Ammon's horn (tissue), 1 donor: ENCODE measurements around the gene CDK5RAP3.
"Not testable (repeated sequence)": the region's sequence is repeated elsewhere in the genome, so short reads cannot be mapped to it uniquely, and the experiment has no call there.

Experiments
- DNase-seq: peaks from one replicate; pipeline ENCODE4 v3.0.0-alpha.2; 2016; ENCODE audit warnings: low spot score

CDK5RAP3 gene, protein sequence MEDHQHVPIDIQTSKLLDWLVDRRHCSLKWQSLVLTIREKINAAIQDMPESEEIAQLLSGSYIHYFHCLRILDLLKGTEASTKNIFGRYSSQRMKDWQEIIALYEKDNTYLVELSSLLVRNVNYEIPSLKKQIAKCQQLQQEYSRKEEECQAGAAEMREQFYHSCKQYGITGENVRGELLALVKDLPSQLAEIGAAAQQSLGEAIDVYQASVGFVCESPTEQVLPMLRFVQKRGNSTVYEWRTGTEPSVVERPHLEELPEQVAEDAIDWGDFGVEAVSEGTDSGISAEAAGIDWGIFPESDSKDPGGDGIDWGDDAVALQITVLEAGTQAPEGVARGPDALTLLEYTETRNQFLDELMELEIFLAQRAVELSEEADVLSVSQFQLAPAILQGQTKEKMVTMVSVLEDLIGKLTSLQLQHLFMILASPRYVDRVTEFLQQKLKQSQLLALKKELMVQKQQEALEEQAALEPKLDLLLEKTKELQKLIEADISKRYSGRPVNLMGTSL

DNA sequence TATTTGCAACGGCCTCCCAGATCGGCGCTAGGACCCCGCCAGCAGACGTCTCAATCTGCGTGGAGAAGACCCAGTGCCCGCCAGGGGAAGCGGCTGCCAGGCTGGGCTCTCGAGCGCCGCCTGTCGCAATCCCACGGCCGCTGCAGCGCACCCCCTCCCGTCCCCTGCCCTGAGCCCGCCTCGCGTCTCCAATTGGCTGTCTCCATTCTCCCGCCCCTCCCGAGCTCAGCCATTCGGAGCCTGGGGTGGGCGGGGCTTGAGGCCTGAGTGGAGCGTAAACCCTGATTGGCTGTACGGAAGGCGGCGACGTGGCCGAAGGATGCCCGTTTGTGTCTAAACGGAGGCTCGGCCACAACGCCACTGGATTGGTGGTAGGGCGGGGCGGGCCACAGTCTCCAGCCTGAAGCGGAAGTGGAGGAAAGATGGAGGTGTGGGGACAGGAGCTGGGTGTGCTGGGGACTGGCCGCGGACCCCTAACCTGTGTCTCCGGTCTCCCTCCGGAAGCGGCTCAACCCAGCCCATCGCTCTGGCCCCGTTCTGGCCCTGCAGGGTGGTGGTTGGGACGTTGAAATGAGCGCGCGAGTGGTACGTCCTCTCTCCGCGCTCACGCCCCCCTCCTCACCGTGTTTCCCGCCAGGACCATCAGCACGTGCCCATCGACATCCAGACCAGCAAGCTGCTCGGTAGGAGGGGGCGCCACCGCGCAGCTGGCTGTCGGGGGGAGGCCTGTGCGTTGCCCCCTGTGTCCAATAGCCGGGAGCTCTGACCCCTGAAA lies at the start of gene CDK5RAP3:
Gene CDK5RAP3, plus strand, starts transcription at position 389 of the 775 bp plus-strand sequence. Its CDS starts 34 bp downstream, at position 423.
- DNase-seq = peak; percentile 100

DNA sequence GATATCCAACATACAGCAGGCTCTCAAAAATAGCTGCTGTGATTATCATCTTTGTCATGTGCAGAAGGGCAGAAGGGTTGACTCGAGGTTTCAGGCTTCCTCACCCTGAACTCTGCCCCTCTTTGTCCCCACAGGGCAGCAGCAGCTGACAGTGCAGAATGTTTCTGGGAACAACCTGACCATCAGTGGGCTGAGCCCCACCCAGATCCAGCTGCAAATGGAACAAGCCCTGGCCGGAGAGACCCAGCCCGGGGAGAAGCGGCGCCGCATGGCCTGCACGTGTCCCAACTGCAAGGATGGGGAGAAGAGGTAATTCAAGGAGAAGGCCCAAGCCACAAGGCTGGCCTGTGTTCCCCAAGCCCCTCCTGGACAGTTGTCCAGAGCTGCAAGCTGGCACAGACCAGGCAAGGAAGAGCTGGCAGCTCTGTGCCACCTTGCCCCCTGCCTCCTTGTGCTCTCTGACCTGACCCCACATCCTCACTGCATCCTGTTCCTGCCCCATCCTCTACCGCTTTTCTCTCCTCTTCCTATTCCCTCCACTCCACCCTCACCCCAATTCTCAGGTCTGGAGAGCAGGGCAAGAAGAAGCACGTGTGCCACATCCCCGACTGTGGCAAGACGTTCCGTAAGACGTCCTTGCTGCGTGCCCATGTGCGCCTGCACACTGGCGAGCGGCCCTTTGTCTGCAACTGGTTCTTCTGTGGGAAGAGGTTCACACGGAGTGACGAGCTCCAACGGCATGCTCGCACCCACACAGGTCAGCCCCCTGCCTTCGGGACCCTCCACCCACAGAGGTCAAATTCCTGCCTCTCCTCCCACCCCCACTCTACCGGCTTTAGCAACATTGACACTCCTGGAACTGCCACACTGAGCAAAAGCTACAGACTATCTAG lies 45.9 kb upstream of the CDK5RAP3 start:
- DNase-seq = no peak

DNA sequence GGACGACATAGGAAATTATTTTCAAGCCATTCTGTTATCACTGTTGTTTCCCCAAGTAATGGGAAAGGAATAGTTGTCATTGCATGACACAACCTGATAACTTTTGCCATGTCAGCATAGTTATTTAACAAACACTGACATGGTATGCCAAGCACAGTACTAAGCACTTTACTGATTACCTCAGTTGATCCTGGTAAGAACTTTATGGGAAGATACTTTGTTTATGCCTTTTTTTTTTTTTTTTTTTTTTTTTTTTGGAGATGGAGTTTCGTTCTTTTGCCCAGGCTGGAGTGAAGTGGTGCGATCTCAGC lies 45.3 kb upstream of the CDK5RAP3 start:
- DNase-seq = no peak

DNA sequence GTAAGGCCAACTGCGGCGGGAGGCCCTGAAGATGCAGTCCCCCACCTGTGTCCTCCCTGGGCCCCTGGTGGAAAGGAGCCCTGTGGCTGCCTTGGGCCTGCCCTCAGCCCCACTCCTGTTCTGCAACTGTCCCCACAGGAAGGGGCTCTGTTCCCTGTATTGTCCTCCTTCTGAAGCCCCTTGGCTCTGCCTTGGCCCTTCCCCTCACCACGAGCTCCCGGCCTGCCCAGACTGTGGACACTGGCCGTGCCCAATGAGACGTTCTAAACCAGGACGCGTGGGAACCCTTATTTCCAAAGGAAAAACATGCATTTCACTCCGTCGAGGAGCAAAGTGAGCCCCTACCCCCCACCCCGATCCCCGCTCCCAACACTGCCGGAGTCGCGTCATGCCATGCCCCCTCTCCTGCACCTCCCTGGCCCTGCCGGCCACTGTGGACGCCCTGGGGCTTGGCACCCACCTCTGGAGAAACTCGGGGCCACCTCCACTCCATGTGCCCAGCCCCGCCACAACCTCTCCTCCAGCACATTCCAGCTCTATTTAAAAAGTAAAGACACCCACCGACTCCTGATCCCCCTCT lies 43.0 kb upstream of the CDK5RAP3 start:
- no peak for DNase-seq

DNA sequence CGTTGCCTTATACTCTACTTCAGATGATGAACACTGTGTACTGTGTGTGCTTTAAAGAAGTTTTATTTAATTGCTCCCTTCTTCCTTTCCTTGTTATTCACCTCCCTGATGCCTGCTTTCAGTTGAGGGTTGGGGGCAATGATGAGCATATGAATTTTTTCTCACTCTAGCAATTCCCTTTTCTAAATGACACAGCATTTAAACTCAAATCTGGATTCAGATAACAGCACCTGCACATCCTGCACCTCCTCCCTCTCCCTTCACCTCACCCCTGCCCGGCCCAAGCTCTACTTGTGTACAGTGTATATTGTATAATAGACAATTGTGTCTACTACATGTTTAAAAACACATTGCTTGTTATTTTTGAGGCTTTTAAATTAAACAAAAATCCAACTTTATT lies 42.5 kb upstream of the CDK5RAP3 start:
- DNase-seq = no peak

DNA sequence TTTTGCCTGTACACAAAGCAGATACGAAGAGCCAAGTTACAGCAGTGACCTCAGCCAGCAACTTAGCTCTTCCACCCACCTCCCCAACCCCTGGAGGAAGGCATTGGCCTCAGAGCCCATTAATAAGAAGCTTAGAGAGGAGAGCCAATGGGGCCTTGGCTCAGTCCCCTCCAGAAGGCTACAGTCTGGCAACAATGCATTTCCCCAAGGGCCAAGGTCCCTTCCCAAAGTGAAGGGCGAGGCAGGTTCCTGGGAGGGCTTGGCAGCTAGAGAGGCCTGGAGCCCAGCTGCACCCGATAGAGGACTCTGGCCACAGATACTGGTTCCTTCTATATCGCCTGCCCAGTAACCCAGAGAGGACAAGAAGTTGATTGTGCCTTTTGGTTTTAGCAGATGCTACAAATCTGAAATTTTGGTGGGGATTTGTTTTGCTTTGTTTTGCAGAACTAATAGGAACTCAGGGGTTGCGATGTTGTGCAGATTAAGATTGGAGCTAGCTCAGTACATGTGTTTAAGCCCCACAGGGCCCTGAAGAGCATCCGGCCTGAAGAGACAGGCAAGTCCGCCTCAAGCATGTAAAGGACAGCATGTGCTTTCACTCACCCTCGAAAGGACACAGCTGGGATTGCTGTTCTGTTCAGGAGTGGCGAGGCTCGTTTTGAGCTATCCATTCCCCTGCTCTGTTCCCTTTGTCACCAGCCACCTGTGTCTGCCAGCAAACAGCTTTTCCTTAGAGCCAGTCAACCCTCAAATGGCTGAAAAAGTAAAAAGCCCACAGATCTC lies 41.5 kb upstream of the CDK5RAP3 start:
- no peak for DNase-seq

DNA sequence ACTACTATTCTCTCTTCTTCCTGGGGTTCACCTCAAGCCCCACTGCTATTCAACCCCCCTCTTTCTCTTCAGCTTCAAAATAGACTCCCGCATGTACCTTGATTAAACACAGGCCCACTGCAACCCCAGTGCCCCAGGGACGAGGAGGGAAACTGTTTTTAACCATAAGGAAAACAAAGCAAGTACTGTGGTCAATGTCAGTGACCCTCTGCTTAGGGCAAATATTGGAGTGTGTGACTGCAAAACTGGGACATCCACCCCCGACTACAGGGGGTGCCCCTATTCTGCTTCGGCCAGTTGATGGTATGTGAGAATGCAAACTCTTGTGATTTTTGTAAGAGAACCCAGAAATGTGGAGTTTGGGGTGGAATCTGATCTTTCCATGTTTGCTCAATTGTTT lies 39.1 kb upstream of the CDK5RAP3 start:
- DNase-seq = no peak

DNA sequence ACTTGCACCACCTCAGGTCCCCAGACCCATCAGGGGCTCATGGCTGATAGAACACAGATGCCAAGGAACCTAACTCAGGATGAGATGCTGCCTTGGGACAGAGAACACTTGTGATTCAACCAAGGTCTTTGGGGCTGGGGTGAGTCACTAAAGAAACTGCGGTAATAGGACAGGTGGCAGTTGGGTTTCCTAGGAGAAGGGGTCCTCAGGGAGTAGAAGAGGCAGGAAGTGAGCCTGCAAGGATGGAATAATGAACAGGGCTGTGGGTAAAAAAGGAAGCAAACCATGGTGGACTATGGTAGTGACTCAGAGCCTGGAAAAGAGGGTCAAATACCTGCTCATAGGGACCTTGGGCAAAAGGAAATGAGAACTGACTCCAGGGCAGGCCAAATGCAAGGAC lies 36.1 kb upstream of the CDK5RAP3 start:
- DNase-seq = no peak

DNA sequence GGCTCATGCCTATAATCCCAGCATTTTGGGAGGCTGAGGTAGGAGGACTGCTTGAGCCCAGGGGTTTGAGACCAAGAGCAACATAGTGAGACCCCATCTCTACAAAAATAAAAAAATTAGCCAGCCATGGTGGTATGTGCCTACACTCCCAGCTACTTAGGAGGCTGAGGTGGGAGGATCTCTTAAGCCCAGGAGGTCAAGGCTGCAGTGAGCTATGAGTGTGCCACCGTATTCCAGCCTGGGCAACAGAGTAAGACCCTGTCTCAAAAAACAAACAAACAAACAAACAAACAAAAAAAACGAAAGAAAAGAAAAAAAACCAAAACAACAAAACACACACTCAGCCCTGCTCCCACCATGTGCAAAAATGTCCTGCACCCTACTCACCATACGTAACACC lies 35.4 kb upstream of the CDK5RAP3 start:
- DNase-seq = not testable (repeated sequence)

DNA sequence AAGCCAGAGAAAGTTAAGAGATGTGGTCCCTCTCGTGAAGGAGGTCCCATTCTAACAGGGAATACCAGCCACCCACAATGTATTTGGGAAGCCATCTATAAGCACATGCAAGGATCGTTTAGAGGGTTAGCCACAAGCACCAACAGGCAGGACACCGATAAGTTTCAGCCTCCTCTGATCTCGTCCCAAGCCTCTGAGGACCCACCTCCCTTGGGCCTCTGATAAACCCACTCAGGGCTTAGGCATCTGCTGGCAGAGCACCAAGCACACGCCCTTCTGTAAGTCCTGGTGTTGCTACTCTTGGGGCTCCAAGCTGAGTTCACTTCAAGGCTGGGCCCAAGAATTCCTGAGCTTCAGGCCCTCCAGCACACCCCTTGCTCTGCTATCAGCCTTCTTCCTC lies 35.0 kb upstream of the CDK5RAP3 start:
- DNase-seq = no peak

DNA sequence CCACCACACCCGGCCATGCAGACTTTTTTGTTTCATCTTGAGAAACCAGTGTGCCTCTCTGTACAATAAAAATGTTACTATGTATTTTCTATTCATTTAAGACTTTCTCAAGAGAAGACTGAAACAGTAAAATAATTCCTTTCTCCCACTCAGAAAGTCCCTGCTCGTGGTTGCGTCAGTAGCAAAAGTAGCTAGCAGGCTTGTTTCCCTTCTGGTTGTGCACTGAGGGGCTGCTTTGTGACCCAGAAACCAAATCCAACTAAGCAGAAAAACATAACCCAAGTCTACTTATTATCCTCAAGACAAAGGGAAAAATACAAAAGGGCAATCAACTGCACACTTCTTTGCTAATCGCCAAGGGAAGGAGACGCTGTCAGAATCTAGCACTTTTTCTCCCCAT lies 33.0 kb upstream of the CDK5RAP3 start:
- DNase-seq = no peak

DNA sequence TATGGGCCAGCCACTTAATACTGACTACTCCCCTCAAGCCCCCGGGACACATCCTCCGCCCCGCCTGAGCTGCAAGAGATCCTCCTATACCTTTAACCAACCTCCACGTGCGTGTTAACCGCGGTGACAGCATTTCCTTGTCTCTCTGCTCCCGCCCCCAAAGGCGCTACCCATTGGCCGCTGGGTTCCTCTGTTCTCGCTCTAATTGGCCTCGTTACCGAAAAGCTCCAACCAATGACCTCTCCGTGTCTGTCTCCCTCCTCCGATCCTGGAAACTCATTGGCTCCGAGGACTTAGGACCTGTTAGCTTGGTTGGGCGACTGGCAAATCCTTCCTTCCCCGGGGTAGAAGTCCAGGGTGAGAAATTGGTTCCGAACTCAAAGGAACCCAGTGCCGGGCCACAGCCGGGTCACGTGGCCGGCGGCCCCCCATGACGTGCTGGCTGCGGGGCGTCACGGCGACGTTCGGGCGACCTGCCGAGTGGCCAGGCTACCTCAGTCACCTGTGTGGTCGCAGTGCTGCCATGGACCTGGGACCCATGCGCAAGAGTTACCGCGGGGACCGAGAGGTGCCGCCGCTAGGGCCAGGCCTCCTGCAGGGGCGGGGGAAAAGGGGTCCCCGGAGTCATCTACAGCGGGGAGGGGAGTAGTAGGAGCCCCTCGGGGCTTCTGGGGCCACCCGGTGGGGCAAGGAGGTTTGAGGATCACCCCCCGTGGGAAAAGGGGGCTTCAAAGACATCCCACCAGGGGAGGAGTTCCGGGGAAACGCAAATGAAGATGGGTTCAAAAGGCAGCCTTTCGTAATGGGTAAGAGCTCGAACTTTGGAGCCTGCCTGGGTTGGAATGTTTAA lies 29.4 kb upstream of the CDK5RAP3 start, which contains the start of gene PNPO:
Gene PNPO, plus strand, starts transcription at position 326 of the 850 bp plus-strand sequence. Its CDS starts 105 bp downstream, at position 431.
- DNase-seq = peak; percentile 99

DNA sequence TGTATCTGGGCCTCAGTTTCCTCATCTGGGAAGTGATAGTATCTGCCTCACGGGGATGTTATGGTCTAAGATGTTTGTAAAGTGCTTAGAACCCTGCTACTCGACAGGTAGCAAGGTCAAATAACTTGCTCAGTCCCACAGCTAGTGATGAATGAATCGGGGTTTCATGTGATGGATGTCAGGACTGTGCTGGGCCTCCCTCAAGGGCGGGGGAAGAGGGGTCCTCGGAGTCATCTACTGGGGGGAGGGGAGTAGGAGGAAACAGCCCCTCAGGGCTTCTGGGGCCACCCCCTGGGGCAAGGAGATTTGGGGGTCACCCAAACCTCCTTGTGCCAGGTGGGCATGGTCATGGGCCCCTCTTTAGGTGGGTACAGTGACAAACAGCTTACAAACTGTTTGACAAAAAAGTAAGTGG lies 28.8 kb upstream of the CDK5RAP3 start:
- no peak for DNase-seq

DNA sequence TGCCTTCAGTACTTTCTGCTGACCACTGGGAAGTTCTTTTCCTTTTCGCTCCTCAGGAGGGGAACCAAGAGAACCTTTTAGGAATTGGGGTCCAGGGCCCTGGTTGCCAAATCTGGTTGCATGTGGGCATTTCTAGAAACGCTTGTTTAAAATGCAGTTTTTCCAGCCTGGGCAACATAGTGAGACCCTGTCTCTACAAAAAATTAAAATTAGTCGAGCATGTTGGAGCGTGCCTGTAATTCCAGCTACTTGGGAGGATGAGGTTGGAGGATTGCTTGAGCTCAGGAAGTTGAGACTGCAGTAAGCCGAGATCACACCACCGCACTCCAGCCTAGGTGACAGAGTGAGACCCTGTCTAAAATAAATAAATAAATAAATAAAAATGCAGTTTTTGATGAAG lies 28.3 kb upstream of the CDK5RAP3 start:
- no peak for DNase-seq

DNA sequence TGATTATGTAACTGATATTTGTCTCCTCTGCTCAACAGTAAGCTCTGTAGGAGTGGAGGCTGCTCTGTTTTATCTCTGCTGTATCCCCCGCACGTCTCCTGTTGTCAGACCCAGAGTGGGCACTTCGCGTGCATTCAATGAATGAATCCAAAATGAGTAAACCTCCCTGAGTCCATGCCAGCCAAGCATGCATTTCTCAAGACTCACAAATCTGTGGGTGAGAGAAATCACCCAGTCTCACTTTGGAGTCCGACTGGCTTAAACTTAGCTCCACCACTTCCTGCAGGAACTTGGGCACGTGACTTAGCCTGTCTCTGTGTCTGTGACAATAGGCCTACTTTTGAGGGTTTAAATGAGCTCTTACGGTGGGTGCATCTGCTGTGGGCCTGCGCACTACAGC lies 25.8 kb upstream of the CDK5RAP3 start:
- peak; percentile 70 for DNase-seq

DNA sequence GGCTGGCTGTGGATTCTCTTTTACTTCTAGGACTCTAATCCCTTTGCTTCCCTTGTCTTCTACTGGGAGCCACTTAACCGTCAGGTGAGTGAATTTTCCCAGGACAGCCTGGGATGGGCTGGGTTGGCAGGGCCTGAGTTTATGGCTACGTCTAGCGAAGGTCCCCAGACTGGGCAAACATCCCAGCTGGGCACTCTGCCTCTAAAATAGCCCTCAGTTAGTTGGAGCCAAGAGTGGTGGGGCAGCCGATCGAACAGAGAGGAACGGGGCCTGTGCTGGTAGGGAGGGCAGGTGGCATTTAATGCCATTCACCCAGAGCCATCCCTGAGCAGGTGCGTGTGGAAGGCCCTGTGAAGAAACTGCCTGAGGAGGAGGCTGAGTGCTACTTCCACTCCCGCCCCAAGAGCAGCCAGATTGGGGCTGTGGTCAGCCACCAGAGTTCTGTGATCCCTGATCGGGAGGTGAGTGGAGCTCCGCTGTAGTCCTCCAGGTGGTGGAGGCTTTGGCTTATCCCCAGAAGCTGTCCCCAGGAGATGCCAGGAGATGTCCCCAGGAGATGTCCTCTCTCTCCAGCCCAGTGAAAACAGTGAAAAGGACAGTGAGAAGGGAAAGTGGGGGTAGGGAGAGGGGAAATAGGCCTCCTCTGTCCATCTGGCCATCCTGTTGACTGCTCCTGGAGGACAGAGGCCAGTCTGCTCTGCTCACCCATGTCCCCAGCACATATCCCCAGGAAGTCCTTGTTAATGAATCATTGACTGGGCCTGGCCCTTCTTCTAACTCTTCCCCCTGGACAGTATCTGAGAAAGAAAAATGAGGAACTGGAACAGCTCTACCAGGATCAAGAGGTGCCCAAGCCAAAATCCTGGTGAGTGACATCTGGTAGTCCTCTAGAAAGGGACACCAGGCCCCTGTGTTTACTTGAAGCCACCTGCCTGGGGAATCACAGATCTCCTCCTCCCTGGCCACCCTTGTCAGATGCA lies 25.1 kb upstream of the CDK5RAP3 start:
- DNase-seq = no peak

DNA sequence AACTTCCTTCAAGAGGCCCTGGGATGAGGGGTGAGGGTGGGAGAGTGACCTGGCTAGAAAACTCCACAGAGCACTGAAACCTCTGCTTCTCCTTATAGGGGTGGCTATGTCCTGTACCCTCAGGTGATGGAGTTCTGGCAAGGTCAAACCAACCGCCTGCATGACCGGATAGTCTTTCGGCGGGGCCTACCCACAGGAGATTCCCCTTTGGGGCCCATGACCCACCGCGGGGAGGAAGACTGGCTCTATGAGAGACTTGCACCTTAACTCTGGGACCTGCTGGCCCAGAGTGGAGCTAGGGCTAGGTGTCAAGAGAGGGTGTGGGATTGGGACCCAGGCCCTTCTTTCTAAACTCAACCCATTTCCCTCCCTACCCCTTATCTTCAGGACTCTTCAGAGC lies 24.4 kb upstream of the CDK5RAP3 start:
- no peak for DNase-seq

DNA sequence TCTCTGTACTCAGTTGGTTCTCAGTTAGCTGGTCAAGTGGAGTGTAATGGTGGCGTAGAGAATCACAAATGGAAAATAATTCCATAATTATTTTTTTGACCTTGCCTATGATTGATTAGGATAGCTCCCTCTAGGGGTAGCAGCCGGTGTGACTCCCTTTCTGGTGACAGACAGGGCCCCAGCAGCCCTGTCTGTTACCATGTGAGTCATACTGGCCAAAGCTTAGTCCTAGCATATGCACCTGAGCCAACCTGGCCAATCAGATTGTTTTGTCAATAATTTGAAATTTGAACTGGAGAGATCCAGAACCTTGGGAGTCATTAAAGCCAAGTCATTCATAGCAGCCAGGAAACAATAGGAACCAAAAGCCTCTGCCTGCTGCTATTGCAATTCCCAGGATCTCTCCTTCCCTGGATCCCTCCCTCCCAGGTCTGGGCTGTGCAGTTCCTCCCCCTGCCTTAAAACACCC lies 23.9 kb upstream of the CDK5RAP3 start:
- peak; percentile 62 for DNase-seq
